ENCODE results near the gene EXOSC7.
"Not testable (repeated sequence)": the region's sequence is repeated elsewhere in the genome, so short reads cannot be mapped to it uniquely, and the experiment has no call there.

The EXOSC7 gene

GRCh38 chr3:45041666-45042065 lies 65.6 kb downstream of the EXOSC7 start:
- TF ChIP-seq CTCF (conservative IDR thresholded peaks at IDR 0.05; ENCODE audit: control insufficient read depth, insufficient read depth, low read depth, low read length): no peak
- DNase-seq (ENCODE audit: low read depth): no peak
- H3K4me3 ChIP-seq (ENCODE audit: control insufficient read depth, low read depth, low read length): no peak overlapping the region

GRCh38 chr3:45042162-45042561 lies 66.1 kb downstream of the EXOSC7 start:
- DNase-seq (ENCODE audit: low read depth): no peak
- no peak for TF ChIP-seq CTCF (conservative IDR thresholded peaks at IDR 0.05; ENCODE audit: control insufficient read depth, insufficient read depth, low read depth, low read length)
- no peak overlapping the region for H3K4me3 ChIP-seq (ENCODE audit: control insufficient read depth, low read depth, low read length)

GRCh38 chr3:45043728-45044299 lies 67.8 kb downstream of the EXOSC7 start:
- TF ChIP-seq CTCF (conservative IDR thresholded peaks at IDR 0.05; ENCODE audit: control insufficient read depth, insufficient read depth, low read depth, low read length): peak; percentile 56
- peak; percentile 95 for DNase-seq (ENCODE audit: low read depth)
- H3K4me3 ChIP-seq (ENCODE audit: control insufficient read depth, low read depth, low read length): no peak overlapping the region

GRCh38 chr3:45048244-45048643 lies 72.2 kb downstream of the EXOSC7 start:
- DNase-seq (ENCODE audit: low read depth): peak; percentile 48
- no peak overlapping the region for H3K4me3 ChIP-seq (ENCODE audit: control insufficient read depth, low read depth, low read length)
- TF ChIP-seq CTCF (conservative IDR thresholded peaks at IDR 0.05; ENCODE audit: control insufficient read depth, insufficient read depth, low read depth, low read length): no peak

- no peak for TF ChIP-seq CTCF (conservative IDR thresholded peaks at IDR 0.05; ENCODE audit: control insufficient read depth, insufficient read depth, low read depth, low read length)
- no peak for DNase-seq (ENCODE audit: low read depth)
- H3K4me3 ChIP-seq (ENCODE audit: control insufficient read depth, low read depth, low read length): no peak overlapping the region
These were observed 73.8 kb downstream of the EXOSC7 start for GRCh38 chr3:45049807-45050206.

GRCh38 chr3:45051685-45052084 lies 75.6 kb downstream of the EXOSC7 start:
- TF ChIP-seq CTCF (conservative IDR thresholded peaks at IDR 0.05; ENCODE audit: control insufficient read depth, insufficient read depth, low read depth, low read length): no peak
- no peak for DNase-seq (ENCODE audit: low read depth)
- no peak overlapping the region for H3K4me3 ChIP-seq (ENCODE audit: control insufficient read depth, low read depth, low read length)

- not testable (repeated sequence) for DNase-seq (ENCODE audit: low read depth); H3K4me3 ChIP-seq (ENCODE audit: control insufficient read depth, low read depth, low read length)
These were observed 77.8 kb downstream of the EXOSC7 start for GRCh38 chr3:45053805-45054195.
